Measurements from ENCODE around the gene ABR.

ABR gene

GRCh38 chr17:1029922-1030644 lies 149.7 kb downstream of the ABR start:
- no peak for ATAC-seq (ENCODE audit: low read depth)
- Mint-ChIP-seq H3K36me3 (peaks cover 4% of the 10 kb centered on the region), H3K4me3 (no peak overlapping the region), H3K27ac (no peak overlapping the region), H3K4me1 (peaks cover 15% of the 10 kb centered on the region), H3K27me3 (no peaks in the 10 kb centered on the region), H3K9me3 (no peaks in the 10 kb centered on the region)
- DNase-seq (ENCODE audit: low spot score in 2 of 2): no peak

GRCh38 chr17:1029196-1029921 lies 150.4 kb downstream of the ABR start:
- peaks cover 4% of the 10 kb centered on the region for H3K36me3 Mint-ChIP-seq
- peaks cover 13% of the 10 kb centered on the region for H3K4me1 Mint-ChIP-seq
- DNase-seq (ENCODE audit: low spot score in 2 of 2): no peak
- no peak for ATAC-seq (ENCODE audit: low read depth)
- no peak overlapping the region for H3K4me3 Mint-ChIP-seq
- H3K27ac Mint-ChIP-seq: no peak overlapping the region
- no peaks in the 10 kb centered on the region for H3K9me3 Mint-ChIP-seq
- H3K27me3 Mint-ChIP-seq: no peaks in the 10 kb centered on the region

GRCh38 chr17:1027044-1027443 lies 152.7 kb downstream of the ABR start:
- ATAC-seq (ENCODE audit: low read depth) (no peak), DNase-seq (ENCODE audit: low spot score in 2 of 2) (no peak)
- H3K27ac Mint-ChIP-seq: no peak overlapping the region
- H3K36me3 Mint-ChIP-seq: peaks cover 4% of the 10 kb centered on the region
- H3K9me3 Mint-ChIP-seq: no peaks in the 10 kb centered on the region
- no peaks in the 10 kb centered on the region for H3K27me3 Mint-ChIP-seq
- H3K4me1 Mint-ChIP-seq: no peaks in the 10 kb centered on the region
- no peak overlapping the region for H3K4me3 Mint-ChIP-seq

GRCh38 chr17:1026599-1026975 lies 153.2 kb downstream of the ABR start:
- H3K36me3 Mint-ChIP-seq: peaks cover 4% of the 10 kb centered on the region
- H3K4me3 Mint-ChIP-seq: no peak overlapping the region
- H3K4me1 Mint-ChIP-seq: no peaks in the 10 kb centered on the region
- no peaks in the 10 kb centered on the region for H3K9me3 Mint-ChIP-seq
- ATAC-seq (ENCODE audit: low read depth) (no peak), DNase-seq (ENCODE audit: low spot score in 2 of 2) (no peak)
- no peak overlapping the region for H3K27ac Mint-ChIP-seq
- H3K27me3 Mint-ChIP-seq: no peaks in the 10 kb centered on the region

- peaks cover 4% of the 10 kb centered on the region for H3K36me3 Mint-ChIP-seq
- no peak for ATAC-seq (ENCODE audit: low read depth)
- no peaks in the 10 kb centered on the region for H3K9me3 Mint-ChIP-seq
- no peaks in the 10 kb centered on the region for H3K4me1 Mint-ChIP-seq
- no peak overlapping the region for H3K4me3 Mint-ChIP-seq
- no peaks in the 10 kb centered on the region for H3K27me3 Mint-ChIP-seq
- H3K27ac Mint-ChIP-seq: no peak overlapping the region
- DNase-seq (ENCODE audit: low spot score in 2 of 2): no peak
These were observed 153.8 kb downstream of the ABR start for GRCh38 chr17:1025733-1026598.

GRCh38 chr17:1024076-1024475 lies 155.7 kb downstream of the ABR start:
- no peak for DNase-seq (ENCODE audit: low spot score in 2 of 2)
- no peaks in the 10 kb centered on the region for H3K4me1 Mint-ChIP-seq
- no peak for ATAC-seq (ENCODE audit: low read depth)
- no peaks in the 10 kb centered on the region for H3K9me3 Mint-ChIP-seq
- H3K36me3 Mint-ChIP-seq: peaks cover 4% of the 10 kb centered on the region
- H3K27me3 Mint-ChIP-seq: no peaks in the 10 kb centered on the region
- H3K4me3 Mint-ChIP-seq: no peak overlapping the region
- no peak overlapping the region for H3K27ac Mint-ChIP-seq

- no peak overlapping the region for H3K4me3 Mint-ChIP-seq
- DNase-seq (ENCODE audit: low spot score in 2 of 2) (no peak), ATAC-seq (ENCODE audit: low read depth) (no peak)
- no peaks in the 10 kb centered on the region for H3K9me3 Mint-ChIP-seq
- H3K27ac Mint-ChIP-seq: no peak overlapping the region
- H3K4me1 Mint-ChIP-seq: no peaks in the 10 kb centered on the region
- H3K36me3 Mint-ChIP-seq: peaks cover 4% of the 10 kb centered on the region
- H3K27me3 Mint-ChIP-seq: no peaks in the 10 kb centered on the region
These were observed 157.3 kb downstream of the ABR start for GRCh38 chr17:1022278-1023024.

- H3K4me1 Mint-ChIP-seq: no peaks in the 10 kb centered on the region
- no peaks in the 10 kb centered on the region for H3K27me3 Mint-ChIP-seq
- DNase-seq (ENCODE audit: low spot score in 2 of 2) (no peak), ATAC-seq (ENCODE audit: low read depth) (no peak)
- no peak overlapping the region for H3K4me3 Mint-ChIP-seq
- H3K27ac Mint-ChIP-seq: no peak overlapping the region
- no peaks in the 10 kb centered on the region for H3K9me3 Mint-ChIP-seq
- peaks cover 4% of the 10 kb centered on the region for H3K36me3 Mint-ChIP-seq
These were observed 158.6 kb downstream of the ABR start for GRCh38 chr17:1021147-1021546.

GRCh38 chr17:1019451-1019850 lies 160.3 kb downstream of the ABR start:
- no peak for DNase-seq (ENCODE audit: low spot score in 2 of 2)
- Mint-ChIP-seq H3K36me3 (no peaks in the 10 kb centered on the region), H3K4me1 (no peaks in the 10 kb centered on the region), H3K27me3 (no peaks in the 10 kb centered on the region), H3K27ac (no peak overlapping the region), H3K4me3 (no peak overlapping the region), H3K9me3 (no peaks in the 10 kb centered on the region)
- ATAC-seq (ENCODE audit: low read depth): no peak

GRCh38 chr17:1018547-1018946 lies 161.2 kb downstream of the ABR start:
- no peak overlapping the region for H3K4me3 Mint-ChIP-seq
- H3K27me3 Mint-ChIP-seq: no peaks in the 10 kb centered on the region
- H3K27ac Mint-ChIP-seq: no peak overlapping the region
- H3K36me3 Mint-ChIP-seq: peaks cover 1% of the 10 kb centered on the region
- ATAC-seq (ENCODE audit: low read depth): no peak
- no peaks in the 10 kb centered on the region for H3K9me3 Mint-ChIP-seq
- DNase-seq (ENCODE audit: low spot score in 2 of 2): no peak
- H3K4me1 Mint-ChIP-seq: no peaks in the 10 kb centered on the region

- no peak for DNase-seq (ENCODE audit: low spot score in 2 of 2)
- Mint-ChIP-seq H3K27ac (no peak overlapping the region), H3K27me3 (no peaks in the 10 kb centered on the region), H3K4me1 (no peaks in the 10 kb centered on the region), H3K36me3 (peaks cover 3% of the 10 kb centered on the region), H3K9me3 (no peaks in the 10 kb centered on the region), H3K4me3 (no peak overlapping the region)
- no peak for ATAC-seq (ENCODE audit: low read depth)
These were observed 166.1 kb downstream of the ABR start for GRCh38 chr17:1013729-1014090.

- Mint-ChIP-seq H3K27me3 (no peaks in the 10 kb centered on the region), H3K4me1 (no peaks in the 10 kb centered on the region), H3K36me3 (peaks cover 3% of the 10 kb centered on the region), H3K4me3 (no peak overlapping the region), H3K27ac (no peak overlapping the region), H3K9me3 (no peaks in the 10 kb centered on the region)
- ATAC-seq (ENCODE audit: low read depth) (no peak), DNase-seq (ENCODE audit: low spot score in 2 of 2) (no peak)
These were observed 166.7 kb downstream of the ABR start for GRCh38 chr17:1012823-1013728.
